ENCODE measurements around the gene CPAMD8.

The CPAMD8 gene

DNA sequence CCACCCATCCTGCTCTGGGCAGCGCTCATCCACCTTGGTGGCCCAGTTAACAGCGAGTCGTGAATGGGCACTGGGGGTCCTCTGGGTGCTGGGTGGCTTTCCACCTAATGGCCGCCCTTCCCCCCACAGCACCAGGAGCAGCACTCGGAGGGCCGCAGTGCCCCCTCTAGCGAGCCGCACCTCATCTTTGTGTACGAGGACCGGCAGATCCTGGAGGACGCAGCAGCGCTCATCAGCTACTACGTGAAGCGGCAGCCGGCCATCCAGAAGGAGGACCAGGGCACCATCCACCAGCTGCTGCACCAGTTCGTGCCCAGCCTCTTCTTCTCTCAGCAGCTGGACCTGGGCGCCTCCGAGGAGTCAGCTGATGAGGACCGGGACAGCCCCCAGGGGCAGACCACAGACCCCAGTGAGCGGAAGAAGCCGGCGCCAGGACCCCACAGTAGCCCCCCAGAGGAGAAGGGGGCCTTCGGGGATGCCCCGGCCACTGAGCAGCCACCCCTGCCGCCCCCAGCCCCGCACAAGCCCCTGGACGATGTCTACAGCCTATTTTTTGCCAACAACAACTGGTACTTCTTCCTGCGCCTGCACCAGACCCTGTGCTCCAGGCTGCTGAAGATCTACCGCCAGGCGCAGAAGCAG, 157.2 kb downstream of the CPAMD8 start:
- DNase-seq, result no peak

DNA sequence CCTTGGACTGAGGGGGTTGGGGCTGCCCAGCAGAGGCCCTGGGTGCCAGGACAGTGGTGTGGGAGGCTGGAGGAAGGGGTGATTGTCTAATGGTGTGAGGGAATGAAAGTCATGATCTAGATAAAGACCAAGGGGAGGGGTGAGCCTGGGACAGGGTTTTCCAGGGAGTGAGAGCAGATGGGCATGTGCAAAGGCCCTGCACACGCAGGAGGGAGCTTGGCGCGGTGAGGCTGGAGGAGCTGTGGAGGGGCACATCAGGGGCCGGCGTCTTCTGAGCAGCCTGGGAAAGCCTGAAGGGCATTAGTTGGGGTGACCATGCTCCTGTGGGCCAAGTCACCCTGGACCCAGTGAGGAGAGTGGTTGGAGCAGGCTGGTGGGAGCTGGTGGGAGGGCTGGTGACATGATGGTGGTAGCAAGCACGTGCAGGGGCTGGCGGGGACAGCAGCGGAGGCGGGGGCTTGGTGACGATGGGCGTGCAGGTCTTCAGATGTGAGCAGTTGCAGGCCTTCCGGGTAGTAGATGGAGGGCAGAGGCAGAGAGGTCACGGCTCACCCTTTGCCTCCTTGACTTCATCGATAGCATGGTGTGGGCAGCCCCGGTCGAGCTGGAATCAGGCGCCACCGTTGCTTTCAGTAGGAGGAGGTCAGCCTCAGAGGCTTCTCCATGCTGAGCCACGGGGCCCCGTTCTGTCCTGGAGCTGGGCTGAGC, 158.0 kb downstream of the CPAMD8 start:
- DNase-seq, result no peak

DNA sequence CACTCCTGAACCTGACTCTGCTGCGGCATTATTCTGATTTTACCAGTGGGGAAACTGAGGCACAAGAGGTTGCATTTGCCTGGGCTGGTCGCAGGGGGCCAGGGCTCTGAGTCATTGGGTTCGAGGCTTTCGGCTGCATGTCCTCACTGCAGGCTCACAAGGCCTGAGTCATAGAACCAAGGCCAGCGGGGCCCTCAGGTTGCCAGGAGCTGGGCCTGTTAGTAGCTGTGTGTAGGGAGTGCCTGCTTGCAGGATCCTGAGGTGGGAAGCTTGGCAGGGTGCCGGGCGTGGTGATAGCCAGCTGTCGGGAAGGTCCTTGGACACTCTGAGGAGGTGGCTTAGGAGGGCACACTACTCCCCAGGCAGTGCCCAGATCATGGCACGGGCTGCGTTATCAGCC, 159.4 kb downstream of the CPAMD8 start:
- no peak for DNase-seq

DNA sequence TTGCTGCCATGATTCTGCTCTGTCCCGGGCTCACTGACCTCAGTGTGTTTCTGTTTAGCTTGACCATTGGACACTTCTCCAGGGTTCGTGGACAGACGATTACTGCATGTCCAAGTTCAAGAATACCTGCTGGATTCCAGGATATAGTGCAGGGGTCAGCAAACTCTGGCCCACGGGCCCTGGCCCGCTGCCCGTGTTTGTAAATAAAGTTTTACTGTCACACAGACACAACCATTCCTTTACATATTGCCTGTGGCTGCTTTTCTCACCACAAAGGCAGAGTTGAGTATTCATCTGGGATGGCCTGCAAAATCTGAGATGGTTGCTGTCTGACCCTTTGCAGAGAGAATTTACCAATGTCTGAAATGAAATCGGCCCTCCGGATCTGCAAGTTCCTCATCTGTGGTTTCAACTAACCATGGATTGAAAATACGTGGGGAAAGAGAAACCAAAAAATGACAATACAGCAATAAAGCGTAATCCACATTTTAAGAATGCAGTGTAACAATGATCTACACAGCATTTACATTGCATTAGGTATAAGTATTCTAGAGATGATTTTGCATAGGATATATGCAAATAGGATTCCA, 163.7 kb downstream of the CPAMD8 start:
- DNase-seq, result no peak

DNA sequence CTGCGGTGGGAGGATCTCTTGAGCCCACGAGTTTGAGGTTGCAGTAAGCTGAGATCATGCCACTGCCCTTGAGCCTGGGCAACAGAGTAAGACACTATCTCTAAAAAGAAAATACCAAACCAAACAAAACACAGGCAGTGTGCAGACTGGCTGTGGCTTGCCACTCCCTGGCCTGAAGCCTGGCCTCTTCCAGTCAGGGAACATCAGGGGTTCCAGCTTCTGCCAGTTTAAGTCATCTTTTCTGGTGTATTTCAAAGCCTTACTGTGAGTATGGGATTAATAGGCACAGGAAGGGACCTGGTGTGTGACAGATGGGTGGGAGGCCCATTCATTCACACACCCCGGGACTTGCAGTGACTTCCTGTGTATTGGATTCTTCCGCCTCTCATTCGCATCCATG, 164.8 kb downstream of the CPAMD8 start:
- DNase-seq, result no peak

DNA sequence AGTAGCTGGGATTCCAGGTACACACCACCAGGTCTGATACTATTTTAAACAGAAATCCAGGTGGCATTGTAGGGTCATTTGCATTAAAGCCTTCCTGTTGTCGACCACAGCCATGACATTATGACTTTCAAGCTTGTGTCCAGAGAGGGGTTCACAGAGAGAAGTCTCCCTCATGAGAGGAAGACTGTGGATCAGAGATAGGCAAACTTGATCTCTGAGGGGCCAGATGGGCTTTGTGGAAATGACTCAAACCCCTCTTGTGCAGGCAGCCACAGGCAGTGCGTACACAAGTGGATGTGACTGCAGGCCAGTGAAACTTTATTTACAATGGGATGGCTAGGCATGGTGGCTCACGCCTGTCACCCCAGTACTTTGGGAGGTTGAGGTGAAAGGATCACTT, 165.6 kb downstream of the CPAMD8 start:
- DNase-seq, result no peak

DNA sequence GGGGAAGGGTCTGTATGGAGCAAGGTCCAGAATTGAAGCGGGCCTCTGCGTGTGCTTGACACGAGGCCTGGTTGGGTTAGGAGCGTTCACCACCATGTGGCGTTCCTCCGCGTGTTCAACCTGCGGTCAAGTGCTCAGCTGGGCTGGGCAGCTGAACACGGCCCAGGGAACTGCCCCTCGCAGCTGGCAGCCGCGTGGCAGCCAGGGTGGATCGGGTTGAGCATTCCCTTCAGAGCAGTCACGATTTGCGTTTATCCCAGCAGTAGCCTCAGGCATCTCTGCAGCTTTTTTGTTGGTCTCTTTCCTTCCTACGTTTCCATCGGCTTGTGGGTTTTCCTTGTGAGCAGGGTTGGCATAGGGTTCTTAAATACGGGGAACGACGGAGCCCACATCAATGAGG, 166.5 kb downstream of the CPAMD8 start:
- DNase-seq, result no peak

DNA sequence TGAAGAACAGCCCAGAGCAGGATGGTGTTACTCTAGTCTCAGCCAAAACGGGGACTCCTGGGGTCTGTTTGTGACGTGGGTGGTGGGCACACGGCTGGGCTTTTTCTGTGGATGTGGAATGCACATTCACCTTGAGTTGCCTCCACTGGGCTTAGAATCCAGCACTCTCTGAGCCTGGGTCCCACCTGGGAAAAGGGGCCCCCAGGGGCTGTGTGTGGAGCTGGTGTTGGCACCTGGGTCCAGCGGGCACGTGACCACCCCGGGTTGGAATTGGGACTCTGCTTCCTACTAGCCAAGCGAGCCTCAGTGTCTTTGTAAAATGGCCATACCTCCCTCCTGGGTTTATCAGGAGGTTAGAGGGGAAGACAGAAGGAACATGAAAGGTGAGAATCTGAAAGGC, 167.0 kb downstream of the CPAMD8 start:
- DNase-seq, result no peak

DNA sequence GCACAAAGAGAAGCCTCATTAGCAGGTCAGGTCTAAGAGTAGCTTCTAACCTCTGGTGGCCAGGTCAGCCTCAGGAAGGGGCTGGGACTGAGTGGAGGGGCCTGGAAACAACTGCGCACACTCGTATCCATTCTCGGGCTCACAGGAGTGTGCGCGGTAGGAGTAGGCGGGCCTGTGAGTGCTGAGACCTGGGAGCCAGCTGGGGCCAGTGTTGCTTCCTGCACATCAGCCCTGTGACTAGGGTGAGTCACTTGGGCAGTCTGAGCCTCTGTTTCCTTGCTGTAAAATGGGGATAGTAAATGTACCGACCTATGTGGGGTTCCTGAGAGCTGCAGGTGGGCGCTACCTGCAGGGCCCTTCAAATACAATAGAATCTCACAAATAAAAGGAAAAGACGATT, 170.5 kb downstream of the CPAMD8 start:
- DNase-seq, result no peak

DNA sequence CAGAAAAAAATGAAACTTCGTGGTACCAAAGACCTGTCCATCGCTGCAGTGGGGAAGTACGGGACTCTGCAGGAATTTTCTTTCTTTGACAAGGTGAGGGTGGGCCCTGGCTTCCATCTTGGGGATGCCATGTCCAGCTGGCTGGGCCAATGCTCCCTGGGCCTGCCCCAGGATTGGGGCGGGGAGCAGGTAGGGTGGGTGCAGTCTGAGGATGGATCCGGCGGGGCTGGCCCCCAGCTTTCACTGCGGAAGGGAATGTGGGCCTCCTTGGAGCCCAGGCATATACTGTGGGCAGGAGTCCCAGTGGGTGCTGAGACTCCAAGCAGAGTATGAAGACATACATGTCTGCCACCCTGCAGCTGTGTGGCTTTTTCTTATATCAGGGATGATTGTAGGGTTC, 173.5 kb downstream of the CPAMD8 start:
- no peak for DNase-seq

DNA sequence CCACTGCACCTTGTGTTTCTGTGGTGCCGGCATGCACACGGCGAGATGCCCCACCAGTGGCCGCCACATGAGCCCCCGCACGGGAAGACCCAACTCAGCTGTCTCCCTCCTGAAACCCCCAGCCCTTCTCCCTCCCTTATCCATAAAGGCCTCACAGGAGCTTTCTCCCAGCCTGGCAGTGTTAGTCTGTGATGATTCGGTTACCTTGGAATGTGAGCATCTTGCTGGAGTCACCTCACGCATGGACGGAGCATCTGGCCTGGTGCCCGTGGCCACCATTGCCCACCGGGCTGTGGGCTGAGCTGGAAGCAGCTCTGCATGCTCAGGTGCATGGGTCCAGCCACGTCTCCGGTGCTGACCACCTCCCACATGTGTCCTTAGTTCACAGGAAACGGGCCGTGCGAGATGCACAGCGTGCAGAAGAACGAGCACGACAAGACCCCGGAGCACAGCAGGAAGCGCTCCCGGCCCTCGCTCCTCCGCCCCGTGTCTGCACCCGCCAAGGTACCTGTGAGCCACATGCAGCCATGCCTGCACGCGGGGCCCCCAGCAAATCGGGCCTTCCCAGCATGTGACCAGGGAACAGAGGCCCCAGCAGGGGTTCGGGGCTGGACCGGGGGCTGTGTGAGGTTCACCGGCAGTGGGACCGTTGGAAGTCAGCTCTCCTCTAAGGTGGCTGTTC, 175.4 kb downstream of the CPAMD8 start:
- DNase-seq, result no peak

DNA sequence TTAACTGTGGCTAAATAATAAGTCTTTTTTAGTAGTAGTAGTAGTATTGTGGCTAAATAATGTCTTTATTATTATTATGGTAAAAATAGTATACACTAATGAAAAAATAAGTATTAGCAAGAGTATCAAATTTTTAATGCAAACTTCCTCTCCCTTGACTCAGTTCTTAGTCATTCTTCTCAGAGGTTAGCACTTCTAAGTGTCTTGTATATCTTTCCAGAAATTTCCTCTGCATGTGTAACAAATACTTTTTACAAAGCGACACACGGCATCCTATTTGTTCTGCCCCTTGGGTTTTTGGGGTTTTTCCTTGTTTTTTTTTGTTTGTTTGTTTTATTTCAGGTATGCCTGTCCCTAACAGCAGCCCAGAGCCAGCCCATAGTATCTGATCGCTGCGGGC, 176.5 kb downstream of the CPAMD8 start:
- no peak for DNase-seq

DNA sequence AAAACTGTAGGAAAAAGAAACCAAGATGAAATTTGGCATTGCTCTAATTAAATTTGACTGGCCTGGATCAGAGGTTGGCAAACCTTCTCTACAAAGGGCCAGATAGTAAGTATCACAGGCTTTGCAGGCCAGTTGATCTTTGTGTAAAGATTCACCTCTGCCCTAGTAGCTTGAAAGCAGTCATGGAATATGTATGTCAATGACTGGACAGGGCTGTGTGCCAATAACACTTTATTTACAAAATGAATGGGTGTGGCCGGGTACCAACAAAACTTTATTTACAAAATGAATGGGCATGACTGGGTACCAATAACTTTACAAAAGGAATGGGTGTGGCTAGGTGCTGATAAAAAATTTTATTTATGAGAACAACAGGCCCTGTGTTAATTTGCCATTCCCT, 177.4 kb downstream of the CPAMD8 start:
- no peak for DNase-seq

DNA sequence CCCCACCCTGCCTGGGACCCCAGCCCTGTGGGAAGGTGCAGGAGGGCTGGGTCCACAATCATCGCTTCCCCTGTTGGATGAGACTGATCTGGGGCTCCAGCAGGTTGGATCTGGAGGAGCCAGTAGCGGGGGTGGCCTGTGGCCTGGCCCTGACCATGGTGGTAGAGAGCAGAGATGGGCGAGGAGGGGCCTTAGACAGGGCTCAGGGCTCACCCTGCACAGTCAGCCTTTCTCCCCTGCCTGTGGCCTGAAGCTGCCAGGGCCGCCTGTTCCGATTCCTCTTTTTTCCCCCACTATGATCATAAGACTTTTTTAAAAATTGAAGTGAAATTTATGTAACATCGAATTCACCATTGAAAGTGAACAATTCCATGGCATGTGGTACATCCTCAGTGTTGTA, 179.2 kb downstream of the CPAMD8 start:
- DNase-seq, result no peak

DNA sequence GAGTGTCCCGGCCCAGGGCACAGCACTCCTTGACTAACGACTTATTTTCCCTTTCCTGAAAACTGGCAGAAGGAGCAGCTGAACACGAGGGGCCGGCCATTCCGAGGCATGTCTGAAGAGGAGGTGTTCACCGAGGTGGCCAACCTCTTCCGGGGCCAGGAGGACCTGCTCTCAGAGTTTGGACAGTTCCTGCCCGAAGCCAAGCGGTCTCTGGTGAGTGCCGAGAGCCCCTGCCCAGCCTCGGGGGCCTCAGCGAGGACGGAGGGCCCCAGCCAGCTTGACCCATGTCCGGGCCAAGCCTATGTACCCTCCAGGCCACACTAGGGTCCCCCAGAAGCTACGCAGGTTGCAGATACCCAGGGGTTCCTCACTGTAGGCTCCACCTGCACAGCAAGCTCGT, 179.7 kb downstream of the CPAMD8 start:
- no peak for DNase-seq

Measured in activated effector memory CD4-positive, alpha-beta T cell treated with anti-CD3 and anti-CD28 coated beads, Interleukin-2, amount 50 U/mL, for 16 hours (primary cell).